Mucosa of rectum (tissue), 2 donors: ENCODE data around the gene LRRN4CL.
"Not testable (repeated sequence)": the region's sequence is repeated elsewhere in the genome, so short reads cannot be mapped to it uniquely, and the experiment has no call there.

Source experiments
- H3K27ac ChIP-seq, 2 donors: one replicate each; pipeline ENCODE4 v1.7.0; 2013; ENCODE audit warnings: inconsistent platforms in 2 of 2, low read depth in 2 of 2, low read length in 2 of 2
- H3K27me3 ChIP-seq, 2 donors: one replicate each; pipeline ENCODE4 v1.7.0; 2013; ENCODE audit warnings: low read length in 2 of 2; ENCODE audit not compliant: control insufficient read depth in 2 of 2, insufficient read depth in 2 of 2
- H3K36me3 ChIP-seq, 2 donors: one replicate each; pipeline ENCODE4 v1.7.0; 2013; ENCODE audit warnings: low read length in 2 of 2; ENCODE audit not compliant: control insufficient read depth in 2 of 2, insufficient read depth in 2 of 2
- H3K4me1 ChIP-seq, 2 donors: one replicate each; pipeline ENCODE4 v1.7.0; 2013; ENCODE audit warnings: low read length in 2 of 2, mild to moderate bottlenecking in 1 of 2; ENCODE audit not compliant: control insufficient read depth in 2 of 2, insufficient read depth in 2 of 2
- H3K4me3 ChIP-seq, 2 donors: one replicate each; pipeline ENCODE4 v1.7.0; 2013; ENCODE audit warnings: low read length in 2 of 2
- H3K9ac ChIP-seq, 2 donors: one replicate each; pipeline ENCODE4 v1.7.0; 2013; ENCODE audit warnings: low read length in 2 of 2, low read depth in 1 of 2, mild to moderate bottlenecking in 1 of 2
- H3K9me3 ChIP-seq, 2 donors: one replicate each; pipeline ENCODE4 v1.7.0; 2013; ENCODE audit warnings: low read length in 2 of 2; ENCODE audit not compliant: control insufficient read depth in 2 of 2
- donor health status: healthy.
- donor health status: Normal muscosa, but diverticular disease.

Gene LRRN4CL

GRCh38 chr11:62666259-62666926 is 22.9 kb downstream of the LRRN4CL start:
- Histone ChIP-seq H3K27ac (peak overlapping the region; percentile 91 to 92), H3K36me3 (peaks cover 12 to 14% of the 10 kb centered on the region in 2 donors), H3K4me1 (peaks cover 28% of the 10 kb centered on the region in 2 donors), H3K9ac (peak overlapping the region; percentile 94 to 96), H3K4me3 (peak overlapping the region; percentile 91 to 96), H3K9me3 (no peaks in the 10 kb centered on the region), H3K27me3 (no peaks in the 10 kb centered on the region)

- Histone ChIP-seq H3K9ac (peak overlapping the region; percentile 94 to 96), H3K9me3 (no peaks in the 10 kb centered on the region), H3K27ac (peak overlapping the region; percentile 91 to 92), H3K4me3 (peak overlapping the region; percentile 91 to 96), H3K27me3 (no peaks in the 10 kb centered on the region), H3K36me3 (peaks cover 12 to 14% of the 10 kb centered on the region in 2 donors), H3K4me1 (peaks cover 22 to 24% of the 10 kb centered on the region in 2 donors)
Observed at GRCh38 chr11:62665599-62666258, 23.6 kb downstream of the LRRN4CL start.

GRCh38 chr11:62665075-62665598 is 24.2 kb downstream of the LRRN4CL start, which contains the start of the genes C11orf98 and CSKMT:
Gene C11orf98, minus strand, starts transcription at chr11:62665210. Its CDS starts 41 bp downstream, at chr11:62665169.
Gene CSKMT, plus strand, starts transcription at chr11:62665312. Its CDS starts 568 bp downstream, at chr11:62665880.
- Histone ChIP-seq H3K27ac (peak within 1 kb of the TSS; percentile 91 to 92), H3K4me1 (peaks cover 21 to 22% of the 10 kb centered on the region in 2 donors), H3K27me3 (no peaks in the 10 kb centered on the region), H3K36me3 (peaks cover 12 to 14% of the 10 kb centered on the region in 2 donors), H3K9ac (peak within 1 kb of the TSS; percentile 94 to 96), H3K4me3 (peak within 1 kb of the TSS; percentile 91 to 96), H3K9me3 (no peaks in the 10 kb centered on the region)

- H3K4me1 ChIP-seq = peaks cover 16 to 17% of the 10 kb centered on the region in 2 donors
Observed at GRCh38 chr11:62664405-62665074, 24.8 kb downstream of the LRRN4CL start.

GRCh38 chr11:62656796-62657429 is 32.4 kb downstream of the LRRN4CL start:
- no peaks in the 10 kb centered on the region for H3K36me3 ChIP-seq
- peaks cover 8% of the 10 kb centered on the region in 2 donors for H3K4me1 ChIP-seq
- H3K27me3 ChIP-seq = no peaks in the 10 kb centered on the region
- no peaks in the 10 kb centered on the region for H3K9me3 ChIP-seq
- H3K4me3 ChIP-seq = no peak overlapping the region
- no peak overlapping the region for H3K27ac ChIP-seq
- H3K9ac ChIP-seq = no peak overlapping the region

More at GRCh38 chr11:62664405-62665074, 24.8 kb downstream of the LRRN4CL start:
- H3K9ac ChIP-seq = peak overlapping the region; percentile 90 to 96
- H3K4me3 ChIP-seq = peak overlapping the region; percentile 91 to 96
- H3K9me3 ChIP-seq = no peaks in the 10 kb centered on the region
- no peaks in the 10 kb centered on the region for H3K27me3 ChIP-seq
- H3K36me3 ChIP-seq = peaks cover 12 to 14% of the 10 kb centered on the region in 2 donors
- H3K27ac ChIP-seq = peak overlapping the region; percentile 88 to 92

- Histone ChIP-seq H3K9ac (no peak overlapping the region), H3K27ac (no peak overlapping the region), H3K4me1 (peaks cover 12% of the 10 kb centered on the region in 2 donors), H3K9me3 (no peaks in the 10 kb centered on the region), H3K36me3 (peaks cover 5 to 6% of the 10 kb centered on the region in 2 donors), H3K4me3 (no peak overlapping the region), H3K27me3 (no peaks in the 10 kb centered on the region)
Observed at GRCh38 chr11:62654297-62654696, 35.0 kb downstream of the LRRN4CL start.

- peak overlapping the region; percentile 82 to 90 for H3K27ac ChIP-seq
Observed at GRCh38 chr11:62652161-62653006, 36.9 kb downstream of the LRRN4CL start.

GRCh38 chr11:62650283-62650682 is 39.0 kb downstream of the LRRN4CL start:
- peaks cover 8 to 22% of the 10 kb centered on the region in 2 donors for H3K36me3 ChIP-seq
- not testable (repeated sequence) for H3K4me3 ChIP-seq, H3K9me3 ChIP-seq, H3K27ac ChIP-seq, H3K9ac ChIP-seq, H3K27me3 ChIP-seq
- peaks cover 20 to 22% of the 10 kb centered on the region in 2 donors for H3K4me1 ChIP-seq

More at GRCh38 chr11:62652161-62653006, 36.9 kb downstream of the LRRN4CL start:
- H3K27me3 ChIP-seq = no peaks in the 10 kb centered on the region
- H3K36me3 ChIP-seq = peaks cover 8 to 22% of the 10 kb centered on the region in 2 donors
- H3K4me3 ChIP-seq = peak overlapping the region; percentile 91 to 92
- H3K9ac ChIP-seq = peak overlapping the region; percentile 83 to 92
- no peaks in the 10 kb centered on the region for H3K9me3 ChIP-seq
- H3K4me1 ChIP-seq = peaks cover 12% of the 10 kb centered on the region in 2 donors

GRCh38 chr11:62649486-62649885 is 39.8 kb downstream of the LRRN4CL start:
- Histone ChIP-seq H3K4me1 (peaks cover 23 to 27% of the 10 kb centered on the region in 2 donors), H3K4me3 (no peak overlapping the region), H3K27ac (no peak overlapping the region), H3K9ac (no peak overlapping the region), H3K9me3 (no peaks in the 10 kb centered on the region), H3K36me3 (peaks cover 8 to 23% of the 10 kb centered on the region in 2 donors), H3K27me3 (no peaks in the 10 kb centered on the region)
